Psoas muscle (tissue), 8 donors: ENCODE measurements around the gene CIBAR2. TPM values are rescaled to one million over a fixed set of nuclear protein-coding genes. Genes with fewer than 3 reads are reported as not detected.

ENCODE experiments used
- ATAC-seq, 4 donors: fragments of 200-7000 bp; cut with Tn5 transposase; one replicate each; pipeline ENCODE4 v1.9.1; 2020; ENCODE audit warnings: moderate library complexity in 3 of 4, mild to moderate bottlenecking in 2 of 4
- DNase-seq, 2 donors: peaks; one replicate each; pipeline ENCODE4 v3.0.0-alpha.2; 2020
- H3K27ac ChIP-seq: fragments of 200-600 bp; one replicate; pipeline ENCODE4 v1.8.0; 2022
- H3K27me3 ChIP-seq, 3 donors: fragments of 200-600 bp in 1 of 3; one replicate each; pipeline versions ENCODE4 v1.6.1 to v1.8.0; 2013 to 2022; ENCODE audit warnings: low read length in 2 of 3, mild to moderate bottlenecking in 2 of 3, moderate library complexity in 1 of 3; ENCODE audit not compliant: insufficient read depth in 3 of 3
- H3K36me3 ChIP-seq, 2 donors: fragments of 200-600 bp in 1 of 2; one replicate each; pipeline versions ENCODE4 v1.6.1 to v1.8.0; 2013 to 2022; ENCODE audit warnings: low read depth in 1 of 2, mild to moderate bottlenecking in 1 of 2, moderate library complexity in 1 of 2; ENCODE audit not compliant: insufficient read depth in 1 of 2
- H3K4me1 ChIP-seq: fragments of 200-600 bp; one replicate; pipeline ENCODE4 v1.8.0; 2022
- H3K4me3 ChIP-seq: fragments of 200-600 bp; one replicate; pipeline ENCODE4 v1.8.0; 2022; ENCODE audit warnings: mild to moderate bottlenecking
- H3K9me3 ChIP-seq: fragments of 200-600 bp; one replicate; pipeline ENCODE4 v1.8.0; 2022
- CTCF ChIP-seq: fragments of 200-600 bp; IDR thresholded peaks from one replicate; pipeline ENCODE4 v1.8.0; 2022; ENCODE audit warnings: antibody characterized with exemption
- WGBS, 3 donors: extraction: QIAGEN DNeasy Blood & Tissue Kit; methylation state at CpG; one replicate each; pipeline versions ENCODE4 v1.1.6 to v1.1.7; 2013; 5-methylcytosine and 5-hydroxymethylcytosine counted together
- intact Hi-C, 2 donors: fragments of 100-400 bp; cut with DNase I; formaldehyde crosslinking; loops; one replicate each; pipeline versions ENCODE4 v1.11.0 to v1.14.2; 2022
- polyA plus RNA-seq, 3 donors: library from polyadenylated mRNA; stranded (reverse); fragments of 200-250 nt; gene quantifications; one replicate each; pipeline ENCODE4 v1.2.3, GENCODE V29; 2013
- total RNA-seq, 4 donors: library from RNA; stranded (reverse); fragmentation: NEBNext Ultra II Directional in 2 of 4; extraction: Animal tissue kit (Norgen Biotek cat#: 25700) in 2 of 4; gene quantifications; one replicate each; pipeline versions ENCODE4 v1.2.1 to v1.2.4, GENCODE V29; 2021 to 2023
- donor health status: healthy with polysubstance abuse.
- donor health status: DM: no; HTN: no; CAD: no; lungs with moderate emphysema.
- donor health status: Bipolar disorder and iron deficiency.
- donor health status: healthy.
- donor health status: DM: yes; HTN: yes; CAD: no.
- donor health status: DM: no; HTN: no; CAD: no.
- donor health status: DM: no; HTN: no; CAD: no.
- donor health status: DM: yes; HTN: yes; CAD: no.

CIBAR2 gene
- total and polyA plus RNA-seq, 7 donors = 0.36 TPM; not detected in 6

DNA sequence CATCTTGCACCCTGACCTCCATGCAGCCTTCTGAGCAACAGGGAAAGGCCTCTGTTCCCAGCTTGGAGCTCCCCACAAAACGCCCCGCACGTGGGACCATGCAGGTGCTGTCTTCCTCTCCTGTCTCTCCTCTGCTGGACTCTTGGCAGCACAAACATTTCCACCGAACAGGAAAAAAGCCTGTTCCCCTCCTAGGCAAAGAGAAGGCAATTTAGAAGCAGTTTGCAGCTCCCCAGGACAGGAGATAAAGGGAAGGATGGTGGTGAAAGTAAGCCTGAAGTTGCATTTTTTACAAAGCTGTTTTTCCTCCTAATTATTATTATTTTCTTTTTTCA, 7.7 kb upstream of the CIBAR2 start:
- Histone ChIP-seq H3K4me1 (peaks cover 16% of the 10 kb centered on the region), H3K4me3 (no peak overlapping the region), H3K9me3 (no peaks in the 10 kb centered on the region), H3K36me3 (no peaks in the 10 kb centered on the region), H3K27ac (no peak overlapping the region), H3K27me3 (no peaks in the 10 kb centered on the region)
- no peak for DNase-seq
- no peak for ATAC-seq
- 81 to 85% (median 85%) methylated on average over 4 of the region's 4 CpGs for WGBS, 3 donors
- no peak for TF ChIP-seq CTCF
- intact Hi-C loops = no loop called here

GRCh38 chr16:85117418-85117817, 5.1 kb upstream of the CIBAR2 start:
- intact Hi-C loops = loop anchor here (5.0 to 10.0 kb wide), 3 partner anchors 55 to 107 kb away; no protein-coding TSS in a partner anchor
- no peak for TF ChIP-seq CTCF
- no peak for DNase-seq
- WGBS, 3 donors = 89 to 98% (median 95%) methylated on average over 11 to 12 of the region's 12 CpGs
- ATAC-seq = no peak
- H3K9me3 ChIP-seq = no peaks in the 10 kb centered on the region
- no peaks in the 10 kb centered on the region for H3K27me3 ChIP-seq
- no peak overlapping the region for H3K27ac ChIP-seq
- H3K36me3 ChIP-seq = no peaks in the 10 kb centered on the region
- no peak overlapping the region for H3K4me3 ChIP-seq
- peaks cover 8% of the 10 kb centered on the region for H3K4me1 ChIP-seq

DNA sequence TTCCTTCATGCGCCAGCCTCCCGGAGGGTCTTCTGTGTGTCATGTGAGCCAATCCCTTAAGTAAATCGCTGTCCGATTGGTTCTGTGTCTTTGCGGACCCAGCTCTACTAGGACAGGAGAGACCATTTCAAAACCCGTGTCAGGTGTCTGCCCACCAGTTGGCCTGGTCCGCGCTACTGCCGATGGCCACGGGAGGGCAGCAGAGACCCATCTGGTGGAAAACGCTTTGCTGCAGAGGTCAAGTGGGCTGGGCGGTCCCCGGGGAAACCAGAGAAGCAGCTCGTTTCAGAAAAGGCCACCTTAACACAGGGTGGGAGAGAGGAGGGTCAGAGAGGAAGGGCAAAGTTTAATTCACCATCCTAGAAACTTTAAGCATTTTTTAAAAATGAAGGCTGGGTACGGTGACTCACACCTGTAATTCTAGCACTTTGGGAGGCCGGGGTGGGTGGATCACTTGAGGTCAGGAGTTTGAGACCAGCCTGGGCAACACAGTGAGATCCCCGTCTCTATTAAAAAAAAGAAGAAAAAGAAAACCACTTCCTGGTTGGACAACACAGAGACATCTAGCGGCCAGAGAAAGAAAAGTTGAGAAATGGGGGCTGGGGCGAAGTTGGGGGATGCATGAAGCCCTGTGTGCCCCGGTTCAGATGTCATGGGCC, 2.8 kb upstream of the CIBAR2 start:
- intact Hi-C loops = loop anchor here (2.0 to 10.0 kb wide), 4 partner anchors 57 to 110 kb away; no protein-coding TSS in a partner anchor
- Histone ChIP-seq H3K27me3 (no peaks in the 10 kb centered on the region), H3K27ac (peak overlapping the region; percentile 50), H3K4me1 (peaks cover 8% of the 10 kb centered on the region), H3K36me3 (no peaks in the 10 kb centered on the region), H3K4me3 (peak overlapping the region; percentile 25), H3K9me3 (no peaks in the 10 kb centered on the region)
- WGBS, 3 donors = 7 to 10% (median 9%) methylated on average over 20 of the region's 20 CpGs
- ATAC-seq (peak; percentile 92 to 97 (median 96)), DNase-seq (peak; percentile 90 to 95)
- TF ChIP-seq CTCF = peak; percentile 98

DNA sequence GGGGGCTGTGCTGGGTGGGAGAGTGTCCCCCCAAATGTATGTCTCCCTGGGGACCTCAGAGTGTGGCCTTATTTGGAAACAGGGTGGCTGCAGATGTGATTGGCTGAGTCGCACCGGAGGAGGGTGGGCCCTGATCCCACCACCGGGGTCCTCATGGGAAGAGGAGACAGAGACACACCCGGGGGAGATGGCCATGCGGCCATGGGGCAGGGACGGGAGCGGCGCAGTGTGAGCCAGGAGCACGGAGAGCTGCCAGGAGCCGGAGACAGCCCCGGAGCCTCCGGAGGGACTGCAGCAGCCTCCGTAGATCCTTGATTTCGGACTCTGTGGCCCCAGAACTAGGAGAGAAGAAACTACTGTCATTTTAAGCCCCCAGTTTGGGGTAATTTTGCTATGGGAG, 1.6 kb upstream of the CIBAR2 start:
- Histone ChIP-seq H3K36me3 (no peaks in the 10 kb centered on the region), H3K9me3 (no peaks in the 10 kb centered on the region), H3K27me3 (no peaks in the 10 kb centered on the region), H3K4me3 (no peak overlapping the region), H3K27ac (no peak overlapping the region), H3K4me1 (peaks cover 8% of the 10 kb centered on the region)
- ATAC-seq (peak in 1 of 4 donors; percentile 9), DNase-seq (no peak)
- WGBS, 3 donors = 71 to 80% (median 78%) methylated on average over 13 to 14 of the region's 14 CpGs
- intact Hi-C loops = loop anchor here (2.0 to 10.0 kb wide), 2 partner anchors 59 to 111 kb away; no protein-coding TSS in a partner anchor
- TF ChIP-seq CTCF = no peak
